ACC112 (cell line): ENCODE measurements around the gene RABGGTA.

ENCODE experiments used
- H2AFZ ChIP-seq: fragments of 200-600 bp; sonication (generic); one replicate; pipeline ENCODE4 v1.6.0; 2017; ENCODE audit warnings: antibody characterized with exemption, low read length; ENCODE audit not compliant: unreplicated experiment
- H3K27ac ChIP-seq: fragments of 200-600 bp; sonication (generic); 2 replicates; pipeline ENCODE4 v1.5.1; 2014; ENCODE audit warnings: low read depth, mild to moderate bottlenecking, antibody characterized with exemption, low read length, moderate library complexity
- H3K27me3 ChIP-seq: fragments of 200-600 bp; sonication (generic); 2 replicates; pipeline ENCODE4 v1.6.1; 2014; ENCODE audit warnings: mild to moderate bottlenecking, antibody characterized with exemption, low read length, moderate library complexity, mixed read lengths; ENCODE audit not compliant: insufficient read depth
- H3K36me3 ChIP-seq: fragments of 200-600 bp; sonication (generic); 2 replicates; pipeline ENCODE4 v1.6.1; 2016; ENCODE audit warnings: mild to moderate bottlenecking, antibody characterized with exemption, low read length, moderate library complexity, mixed read lengths; ENCODE audit not compliant: insufficient read depth
- H3K4me1 ChIP-seq: fragments of 200-600 bp; sonication (generic); one replicate; pipeline ENCODE4 v1.6.1; 2016; ENCODE audit warnings: low read length, mixed read lengths; ENCODE audit not compliant: insufficient read depth, unreplicated experiment, control insufficient read depth
- H3K4me3 ChIP-seq: fragments of 200-600 bp; sonication (generic); 2 replicates; pipeline ENCODE4 v1.5.1; 2014; ENCODE audit warnings: mild to moderate bottlenecking, low read depth, low read length
- H3K79me2 ChIP-seq: fragments of 200-600 bp; sonication (generic); one replicate; pipeline ENCODE4 v1.6.0; 2016; ENCODE audit warnings: low read length; ENCODE audit not compliant: control insufficient read depth, unreplicated experiment, insufficient read depth

The RABGGTA gene

DNA sequence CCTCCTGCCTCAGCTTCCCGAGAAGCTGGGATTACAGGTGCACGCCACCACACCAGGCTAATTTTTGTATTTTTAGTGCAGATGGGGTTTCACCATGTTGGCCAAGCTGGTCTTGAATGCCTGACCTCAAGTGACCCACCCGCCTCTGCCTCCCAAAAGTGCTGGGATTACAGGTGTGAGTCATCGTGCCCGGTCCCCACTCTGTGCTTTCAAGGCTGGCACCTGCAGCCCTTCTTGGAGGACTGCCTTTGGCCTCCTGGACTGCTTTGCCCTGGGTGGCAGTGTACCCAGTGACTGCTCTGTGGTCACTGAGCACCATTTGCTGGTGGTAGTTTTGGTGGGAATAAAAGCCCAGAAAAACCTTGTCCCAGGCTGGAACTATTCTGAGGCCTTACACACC is 15.6 kb upstream of the RABGGTA start:
- no peaks in the 10 kb centered on the region for H3K27me3 ChIP-seq
- H3K36me3 ChIP-seq = no peaks in the 10 kb centered on the region
- no peak overlapping the region for H2AFZ ChIP-seq
- H3K27ac ChIP-seq = no peak overlapping the region
- H3K79me2 ChIP-seq = no peaks in the 10 kb centered on the region
- no peak overlapping the region for H3K4me3 ChIP-seq
- H3K4me1 ChIP-seq = no peaks in the 10 kb centered on the region

DNA sequence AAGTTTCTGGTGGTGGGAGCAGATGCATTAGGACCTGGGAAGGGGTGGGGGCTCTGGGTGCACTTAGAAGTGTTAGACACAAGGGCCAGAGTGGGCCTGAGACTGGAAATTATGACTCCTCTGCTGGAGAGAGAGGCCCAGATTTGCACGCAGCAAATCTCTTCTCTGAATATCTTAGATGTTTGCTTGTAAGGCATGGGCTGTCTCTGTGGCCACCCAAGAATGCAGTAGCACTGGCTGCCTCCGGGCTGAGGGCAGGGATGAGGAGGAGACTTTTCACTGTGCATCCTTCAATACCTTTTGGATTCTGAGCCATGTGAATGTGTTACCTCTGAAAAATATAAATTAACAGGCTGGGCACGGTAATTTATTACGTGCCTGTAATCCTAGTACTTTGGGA is 14.0 kb upstream of the RABGGTA start:
- no peak overlapping the region for H2AFZ ChIP-seq
- no peaks in the 10 kb centered on the region for H3K79me2 ChIP-seq
- no peak overlapping the region for H3K4me3 ChIP-seq
- H3K27me3 ChIP-seq = no peaks in the 10 kb centered on the region
- no peaks in the 10 kb centered on the region for H3K36me3 ChIP-seq
- peaks cover 9% of the 10 kb centered on the region for H3K4me1 ChIP-seq
- H3K27ac ChIP-seq = no peak overlapping the region

DNA sequence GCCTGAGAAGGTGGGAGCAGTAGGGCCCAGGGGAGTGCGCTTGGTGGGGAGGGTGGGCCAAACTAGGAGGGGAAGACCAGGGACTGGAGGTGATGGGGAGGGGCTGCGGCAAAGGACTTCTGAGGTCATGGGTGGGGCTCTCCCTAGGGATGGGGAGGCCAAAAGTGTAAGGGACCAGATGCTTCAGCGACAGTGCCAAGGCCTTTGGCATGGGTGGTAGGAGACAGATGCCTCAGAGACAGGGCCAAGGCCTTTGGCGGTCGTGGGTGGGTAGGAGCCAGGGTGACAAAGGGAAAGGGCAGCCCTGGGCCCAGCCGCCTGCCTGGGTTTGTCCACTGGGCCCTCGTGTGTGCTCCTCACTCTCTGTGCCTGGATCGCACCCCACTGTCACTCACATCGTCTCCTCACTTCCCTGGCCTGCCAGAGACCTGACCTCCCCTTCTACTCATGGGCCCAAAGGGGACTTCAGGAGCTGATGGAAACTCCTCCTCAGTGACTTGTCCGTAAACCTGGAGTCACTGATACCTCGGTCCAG is 13.2 kb upstream of the RABGGTA start:
- Histone ChIP-seq H3K79me2 (no peaks in the 10 kb centered on the region), H3K27ac (no peak overlapping the region), H3K4me3 (no peak overlapping the region), H3K4me1 (peaks cover 10% of the 10 kb centered on the region), H3K36me3 (no peaks in the 10 kb centered on the region), H3K27me3 (no peaks in the 10 kb centered on the region), H2AFZ (no peak overlapping the region)

DNA sequence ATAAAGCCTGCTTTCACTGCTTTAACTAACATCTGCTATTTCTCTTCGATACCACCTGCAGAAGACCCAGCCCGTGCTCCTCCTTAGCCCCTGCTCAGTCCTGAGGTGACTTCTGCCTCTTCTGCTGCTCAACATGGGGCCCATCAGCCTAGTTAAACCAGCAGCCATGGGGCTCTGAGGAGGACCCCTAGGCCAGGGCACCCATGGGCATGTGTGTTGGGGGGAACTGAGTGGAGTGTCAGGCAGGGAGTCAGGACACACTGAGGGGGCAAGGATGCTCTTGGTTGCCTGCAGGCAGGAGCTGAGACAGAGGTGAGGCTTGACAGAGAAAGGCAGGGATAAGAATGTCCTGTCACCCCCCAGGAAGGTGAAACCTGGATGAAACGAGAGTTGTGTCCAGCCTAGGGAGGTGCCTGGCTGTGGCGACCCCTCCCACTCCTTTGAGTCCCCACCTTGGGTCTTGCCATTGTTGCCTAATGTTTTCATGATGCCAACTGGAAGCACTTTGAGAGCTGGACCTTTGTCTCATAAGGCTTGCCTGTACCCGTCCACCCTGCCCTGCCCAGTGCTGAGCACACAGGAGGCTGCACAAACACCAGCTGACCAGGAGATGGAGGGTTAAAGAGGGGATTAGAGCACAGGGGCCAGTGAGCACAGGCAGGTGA is 12.5 kb upstream of the RABGGTA start:
- H2AFZ ChIP-seq = no peak overlapping the region
- no peaks in the 10 kb centered on the region for H3K36me3 ChIP-seq
- H3K27ac ChIP-seq = no peak overlapping the region
- H3K4me3 ChIP-seq = no peak overlapping the region
- H3K79me2 ChIP-seq = no peaks in the 10 kb centered on the region
- no peaks in the 10 kb centered on the region for H3K27me3 ChIP-seq
- peaks cover 15% of the 10 kb centered on the region for H3K4me1 ChIP-seq

DNA sequence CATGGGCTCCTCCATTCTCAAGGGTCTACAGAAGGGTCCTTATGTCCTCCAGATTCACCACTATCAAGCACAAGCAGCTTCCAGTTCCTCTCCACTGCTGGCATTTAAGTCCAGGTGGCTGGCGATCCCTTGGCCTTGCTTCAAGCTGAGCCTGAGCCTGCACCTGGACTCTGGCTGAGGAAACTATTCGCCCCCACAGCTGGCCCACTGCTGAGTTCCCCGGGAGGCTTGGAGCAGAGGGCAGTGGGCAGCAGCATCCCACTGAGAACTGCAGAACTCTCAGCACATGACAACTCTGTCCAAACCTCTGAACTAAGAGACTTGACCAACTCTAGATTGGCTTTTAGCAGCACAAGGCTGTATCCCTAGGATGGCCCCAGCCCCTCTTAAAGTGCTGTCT is 11.3 kb upstream of the RABGGTA start:
- H2AFZ ChIP-seq = no peak overlapping the region
- no peaks in the 10 kb centered on the region for H3K27me3 ChIP-seq
- no peaks in the 10 kb centered on the region for H3K79me2 ChIP-seq
- H3K36me3 ChIP-seq = no peaks in the 10 kb centered on the region
- H3K27ac ChIP-seq = no peak overlapping the region
- no peak overlapping the region for H3K4me3 ChIP-seq
- peaks cover 16% of the 10 kb centered on the region for H3K4me1 ChIP-seq

DNA sequence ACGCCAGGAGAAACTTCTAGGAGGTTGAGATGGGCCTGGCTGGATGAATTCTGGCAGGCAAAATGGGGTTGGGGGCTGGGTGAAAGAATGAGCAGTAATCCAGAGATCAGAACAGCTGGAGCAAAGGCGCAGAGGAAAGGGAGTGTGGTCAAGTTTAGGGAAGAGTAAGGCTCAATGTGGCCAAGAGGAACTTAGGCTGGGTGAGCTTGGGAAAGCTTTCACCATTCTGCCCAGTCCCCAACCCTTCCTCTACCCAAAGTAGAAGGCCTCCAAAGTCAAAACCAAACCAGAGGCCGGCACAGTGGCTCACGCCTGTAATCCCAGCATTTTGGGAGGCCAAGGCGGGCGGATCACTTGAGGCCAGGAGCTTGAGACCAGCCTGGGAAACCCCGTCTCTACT is 10.2 kb upstream of the RABGGTA start:
- Histone ChIP-seq H3K27ac (no peak overlapping the region), H3K4me3 (no peak overlapping the region), H3K27me3 (no peaks in the 10 kb centered on the region), H3K4me1 (peaks cover 16% of the 10 kb centered on the region), H3K36me3 (no peaks in the 10 kb centered on the region), H3K79me2 (no peaks in the 10 kb centered on the region), H2AFZ (no peak overlapping the region)

DNA sequence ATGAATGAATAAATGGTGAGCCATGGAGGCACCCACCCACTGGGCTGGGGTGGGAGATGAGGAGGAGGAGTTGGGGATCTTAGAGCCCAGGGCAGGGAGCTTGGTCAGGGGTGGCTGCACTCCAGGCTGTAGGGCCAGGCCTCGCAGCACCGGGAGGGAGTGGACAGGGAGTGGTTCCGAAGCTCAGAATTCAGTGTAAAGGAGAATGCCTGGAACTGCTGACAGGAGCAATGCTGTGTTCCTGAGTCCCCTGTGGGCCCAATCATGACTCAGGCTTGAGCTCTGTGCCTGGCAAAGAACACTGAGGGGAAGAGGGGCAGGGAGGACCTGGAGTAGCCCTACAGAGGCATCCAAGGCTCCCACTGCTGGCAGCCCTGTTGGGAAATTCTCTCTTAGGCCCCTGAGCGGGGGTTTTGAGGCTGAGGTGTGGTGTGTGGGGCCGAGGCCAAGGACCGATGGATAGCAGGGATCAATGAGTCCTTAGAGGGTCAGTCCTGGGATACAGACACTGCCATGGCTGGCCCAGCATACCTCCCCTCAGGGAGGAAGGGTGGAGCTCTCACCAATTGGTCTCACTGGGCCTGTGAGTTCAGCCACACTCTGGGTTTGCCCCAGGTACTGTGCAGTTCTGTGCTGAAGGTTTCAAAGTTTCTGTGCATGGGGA is 9.5 kb upstream of the RABGGTA start:
- no peak overlapping the region for H3K4me3 ChIP-seq
- no peaks in the 10 kb centered on the region for H3K79me2 ChIP-seq
- no peak overlapping the region for H3K27ac ChIP-seq
- H3K4me1 ChIP-seq = peaks cover 16% of the 10 kb centered on the region
- H3K36me3 ChIP-seq = no peaks in the 10 kb centered on the region
- H3K27me3 ChIP-seq = no peaks in the 10 kb centered on the region
- H2AFZ ChIP-seq = no peak overlapping the region

DNA sequence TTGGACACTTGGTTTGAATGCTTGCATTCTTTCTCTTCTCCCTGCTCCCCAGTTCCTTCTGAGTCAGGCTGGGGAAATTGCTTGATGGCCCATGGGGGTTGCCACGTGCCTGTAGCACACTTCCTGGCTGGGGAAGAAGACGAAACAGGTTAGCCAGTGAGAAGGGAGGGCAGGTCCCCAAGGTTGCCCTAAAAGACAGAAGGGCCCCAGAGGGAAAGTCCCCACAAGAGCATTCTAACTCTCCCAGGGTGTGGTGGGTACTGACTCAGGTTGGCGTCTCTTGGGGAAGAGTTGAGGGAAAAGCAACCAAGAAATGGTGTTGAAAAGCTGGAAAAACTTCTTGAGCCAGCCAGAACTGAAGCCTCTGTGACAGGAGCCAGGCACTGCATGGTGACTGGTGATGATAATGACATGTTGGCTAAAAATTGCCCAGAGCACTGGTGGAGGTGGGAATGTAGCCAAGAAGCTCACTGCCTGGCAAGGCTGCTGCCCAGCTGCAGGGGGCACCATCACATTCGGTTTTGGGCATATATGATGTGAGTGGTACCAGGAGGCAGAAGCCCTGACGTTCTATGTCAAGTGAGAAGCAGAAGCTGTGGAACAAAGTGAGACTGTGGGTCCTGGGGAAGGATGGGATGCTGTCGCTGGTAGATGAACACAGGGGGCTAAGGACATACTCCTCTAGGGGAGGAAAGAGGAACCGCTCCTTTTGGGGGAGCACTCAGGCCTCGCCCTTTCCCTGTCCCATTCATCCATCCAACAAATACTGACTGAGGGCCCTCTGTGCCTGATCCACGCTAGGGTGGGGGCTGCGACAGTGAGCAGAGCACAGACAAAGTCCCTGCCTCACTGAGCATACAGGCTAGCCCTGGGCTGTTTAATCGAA is 8.1 kb upstream of the RABGGTA start:
- H3K79me2 ChIP-seq = no peaks in the 10 kb centered on the region
- no peak overlapping the region for H3K4me3 ChIP-seq
- H3K27ac ChIP-seq = no peak overlapping the region
- no peaks in the 10 kb centered on the region for H3K36me3 ChIP-seq
- peaks cover 16% of the 10 kb centered on the region for H3K4me1 ChIP-seq
- H3K27me3 ChIP-seq = no peaks in the 10 kb centered on the region
- H2AFZ ChIP-seq = no peak overlapping the region

DNA sequence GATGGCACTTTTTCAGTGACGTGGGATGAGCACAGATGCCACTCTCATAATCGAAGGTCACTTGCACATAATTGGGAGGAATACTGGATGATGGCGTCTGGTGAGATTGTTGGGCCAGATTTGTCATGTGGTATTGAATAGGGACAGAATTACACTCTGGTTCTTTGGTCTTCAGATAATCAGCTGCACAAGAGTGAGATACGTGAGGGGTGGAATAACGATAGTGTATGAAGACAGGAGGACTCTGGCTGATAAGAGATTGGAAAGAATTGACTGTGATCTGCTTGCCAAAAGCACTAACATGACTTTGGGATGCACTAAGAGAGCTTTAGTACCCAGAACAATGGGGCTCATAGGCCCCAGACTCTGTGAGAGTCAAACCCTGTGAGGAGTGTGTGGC is 7.0 kb upstream of the RABGGTA start:
- no peaks in the 10 kb centered on the region for H3K79me2 ChIP-seq
- no peak overlapping the region for H2AFZ ChIP-seq
- H3K27me3 ChIP-seq = no peaks in the 10 kb centered on the region
- H3K4me1 ChIP-seq = peaks cover 16% of the 10 kb centered on the region
- H3K36me3 ChIP-seq = no peaks in the 10 kb centered on the region
- no peak overlapping the region for H3K4me3 ChIP-seq
- H3K27ac ChIP-seq = no peak overlapping the region

DNA sequence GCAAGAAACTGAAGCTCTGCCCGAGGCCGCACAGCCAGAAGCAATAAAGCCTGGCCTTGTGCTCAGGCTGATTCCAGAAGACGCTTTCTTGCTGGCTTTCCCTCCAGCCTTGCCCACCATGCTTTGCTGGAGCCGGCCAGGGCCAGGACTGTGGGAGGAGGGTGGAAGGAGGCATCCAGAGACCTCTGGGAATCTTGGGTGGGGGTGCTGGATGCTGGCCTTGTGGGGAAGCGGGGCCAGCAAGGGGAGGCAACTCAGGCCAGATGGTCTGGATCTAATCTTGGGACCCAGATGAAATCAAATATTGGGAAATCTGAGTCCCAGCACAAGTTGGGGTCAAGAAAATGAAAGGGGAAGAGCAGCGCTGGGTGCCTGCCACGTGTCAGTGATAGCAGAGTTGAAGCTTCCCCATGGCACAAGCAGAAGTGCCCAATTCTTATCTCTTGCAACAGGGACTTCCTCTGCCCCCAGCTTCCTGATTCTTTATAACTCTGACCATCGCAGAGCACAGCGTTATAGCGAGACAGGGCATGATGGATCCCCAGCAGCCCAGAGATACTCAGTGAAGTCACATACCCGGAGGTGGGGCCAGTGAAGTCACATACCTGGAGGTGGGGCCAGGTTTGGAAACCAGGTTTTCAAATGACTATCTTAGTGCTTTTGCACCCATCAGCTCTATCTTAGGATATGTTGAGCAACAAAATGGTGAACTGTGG is 6.4 kb upstream of the RABGGTA start:
- Histone ChIP-seq H2AFZ (no peak overlapping the region), H3K27me3 (no peaks in the 10 kb centered on the region), H3K4me1 (peaks cover 16% of the 10 kb centered on the region), H3K79me2 (no peaks in the 10 kb centered on the region), H3K4me3 (no peak overlapping the region), H3K27ac (no peak overlapping the region), H3K36me3 (no peaks in the 10 kb centered on the region)
